Naive thymus-derived CD4-positive, alpha-beta T cell (primary cell): ENCODE results near the gene DAPK1. TPM values are rescaled to one million over a fixed set of nuclear protein-coding genes. Genes with fewer than 3 reads are reported as not detected.

Source experiments
- ATAC-seq: fragments of 150-1000 bp; cut with Tn5 transposase; 2 replicates; pipeline ENCODE4 v1.10.0; 2021; ENCODE audit warnings: mild to moderate bottlenecking, moderate library complexity
- CTCF ChIA-PET: fragments of 350-600 bp; sonication (Branson Sonifier 250); formaldehyde crosslinking; loops from one replicate; lab custom pipeline; 2021; ENCODE audit warnings: antibody characterized with exemption; lab: Charles Lee
- POLR2A ChIA-PET: fragments of 350-600 bp; sonication (Branson Sonifier 250); formaldehyde crosslinking; loops from one replicate; lab custom pipeline; 2021; ENCODE audit warnings: antibody characterized with exemption, inconsistent platforms; lab: Charles Lee
- DNase-seq, 9 donors: peaks; one replicate each; pipeline versions ENCODE4 v3.0.0 to v3.0.0-alpha.2; 2020 to 2022; ENCODE audit warnings: mixed read lengths in 1 of 9
- H3K27ac ChIP-seq: one replicate; pipeline ENCODE4 v1.7.0; 2013; ENCODE audit warnings: mild to moderate bottlenecking, low read depth, low read length, moderate library complexity
- H3K27me3 ChIP-seq, 2 donors: one replicate each; pipeline ENCODE4 v1.7.0; 2013; ENCODE audit warnings: low read length in 2 of 2, mild to moderate bottlenecking in 2 of 2, moderate library complexity in 2 of 2; ENCODE audit not compliant: control insufficient read depth in 2 of 2, insufficient read depth in 2 of 2
- H3K36me3 ChIP-seq, 3 experiments: 1 replicate in 2 of 3; 2 replicates in 1 of 3; pipeline ENCODE4 v1.7.0; 2013; ENCODE audit warnings: low read length in 3 of 3, mild to moderate bottlenecking in 3 of 3, moderate library complexity in 1 of 3; ENCODE audit not compliant: insufficient read depth in 3 of 3, control insufficient read depth in 2 of 3
- H3K4me1 ChIP-seq, 2 donors: one replicate each; pipeline ENCODE4 v1.7.0; 2013; ENCODE audit warnings: low read length in 2 of 2, mild to moderate bottlenecking in 2 of 2, moderate library complexity in 1 of 2; ENCODE audit not compliant: control insufficient read depth in 2 of 2, insufficient read depth in 2 of 2
- H3K4me3 ChIP-seq: 2 replicates; pipeline ENCODE4 v1.7.0; 2013; ENCODE audit warnings: mild to moderate bottlenecking, low read length
- H3K9me3 ChIP-seq, 3 experiments: 1 replicate in 2 of 3; 2 replicates in 1 of 3; pipeline ENCODE4 v1.7.0; 2013; ENCODE audit warnings: low read length in 3 of 3; ENCODE audit not compliant: control insufficient read depth in 2 of 3
- H3K27ac Mint-ChIP-seq, 9 donors: one replicate each; pipeline ENCODE4 v1.8.0; 2020 to 2022; ENCODE audit warnings: mixed read lengths in 9 of 9, mild to moderate bottlenecking in 8 of 9, moderate library complexity in 5 of 9, inconsistent platforms in 2 of 9
- H3K27me3 Mint-ChIP-seq, 5 donors: one replicate each; pipeline ENCODE4 v1.8.0; 2021 to 2022; ENCODE audit warnings: mixed read lengths in 5 of 5, mild to moderate bottlenecking in 1 of 5
- H3K36me3 Mint-ChIP-seq, 5 donors: one replicate each; pipeline ENCODE4 v1.8.0; 2020 to 2022; ENCODE audit warnings: mixed read lengths in 5 of 5, mild to moderate bottlenecking in 3 of 5, inconsistent platforms in 1 of 5
- H3K4me1 Mint-ChIP-seq, 7 donors: one replicate each; pipeline ENCODE4 v1.8.0; 2020 to 2022; ENCODE audit warnings: mixed read lengths in 7 of 7, mild to moderate bottlenecking in 3 of 7, inconsistent platforms in 1 of 7
- H3K4me3 Mint-ChIP-seq, 10 donors: one replicate each; pipeline ENCODE4 v1.8.0; 2020 to 2022; ENCODE audit warnings: mild to moderate bottlenecking in 10 of 10, mixed read lengths in 10 of 10, moderate library complexity in 6 of 10, inconsistent platforms in 2 of 10
- H3K9me3 Mint-ChIP-seq, 11 donors: one replicate each; pipeline ENCODE4 v1.8.0; 2020 to 2022; ENCODE audit warnings: mixed read lengths in 11 of 11, mild to moderate bottlenecking in 4 of 11, inconsistent platforms in 1 of 11, moderate library complexity in 1 of 11
- intact Hi-C, 2 donors: fragments of 100-400 bp; cut with micrococcal nuclease; formaldehyde crosslinking; loops; one replicate each; pipeline ENCODE4 v1.15.1; 2023
- polyA plus RNA-seq, 2 donors: library from polyadenylated mRNA; unstranded; fragments of 300-500 nt; fragmentation: Illumina TruSeq; gene quantifications; one replicate each; pipeline ENCODE4 v1.2.3, GENCODE V29; 2021
- total RNA-seq, 6 experiments: library from RNA in 5 of 6; stranded (reverse) in 5 of 6; gene quantifications; 1 replicate in 5 of 6; 2 replicates in 1 of 6; pipeline ENCODE4 v1.2.3 and lab custom pipeline; 2021 to 2026

DAPK1 gene
- total and polyA plus RNA-seq, 7 experiments from 2014 or later = 0.20 to 44.8 (median 1.9) TPM

- peak; percentile 24 for ATAC-seq
- H3K4me1 Mint-ChIP-seq = peaks cover 5 to 9% (median 7%) of the 10 kb centered on the region in 7 donors
- no peaks in the 10 kb centered on the region for H3K9me3 ChIP-seq
Measured at GRCh38 chr9:87535817-87536539, 38.3 kb downstream of the DAPK1 start.

DNA sequence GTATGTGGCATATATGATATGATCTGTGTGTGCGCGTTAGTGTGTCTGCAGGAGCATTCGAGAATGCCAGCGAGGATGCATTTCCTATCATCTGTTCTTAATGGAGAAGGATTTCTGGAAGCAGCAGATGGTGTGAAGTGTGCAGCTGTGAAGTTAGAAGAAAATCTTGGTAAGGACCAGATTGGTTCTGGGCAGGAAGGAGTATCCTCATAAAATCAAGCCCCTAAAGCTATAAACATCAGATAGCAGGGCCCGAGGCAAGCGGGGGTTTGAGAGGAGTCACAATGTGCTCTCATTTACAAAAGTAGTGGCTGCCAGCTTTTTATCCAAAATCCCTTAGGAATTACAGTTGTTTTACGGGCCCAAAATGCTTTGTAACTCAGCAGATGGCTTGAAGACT is 40.0 kb downstream of the DAPK1 start:
- Histone ChIP-seq H3K4me1 (no peaks in the 10 kb centered on the region), H3K27me3 (no peaks in the 10 kb centered on the region), H3K36me3 (no peaks in the 10 kb centered on the region), H3K9me3 (no peaks in the 10 kb centered on the region), H3K4me3 (no peak overlapping the region), H3K27ac (no peak overlapping the region)
- Mint-ChIP-seq H3K27ac (no peak overlapping the region), H3K36me3 (no peaks in the 10 kb centered on the region), H3K9me3 (no peaks in the 10 kb centered on the region), H3K4me3 (no peak overlapping the region), H3K27me3 (peaks cover 0 to 6% (median 0%) of the 10 kb centered on the region in 5 donors), H3K4me1 (peaks cover 5 to 9% (median 7%) of the 10 kb centered on the region in 7 donors)
- DNase-seq (no peak), ATAC-seq (no peak)
- intact Hi-C loops = no loop called here
- ChIA-PET CTCF (interaction anchor here (0.6 kb wide), 1 partner anchor 19 kb away, joined by 7 read pairs; no protein-coding TSS in a partner anchor), POLR2A (no interaction called here)

More at GRCh38 chr9:87535817-87536539, 38.3 kb downstream of the DAPK1 start:
- H3K4me3 Mint-ChIP-seq = peak overlapping the region in 1 of 10 donors; percentile 15
- H3K9me3 Mint-ChIP-seq = no peaks in the 10 kb centered on the region
- CTCF ChIA-PET = no interaction called here
- POLR2A ChIA-PET = no interaction called here
- no peaks in the 10 kb centered on the region for H3K4me1 ChIP-seq
- intact Hi-C loops = no loop called here
- H3K27me3 Mint-ChIP-seq = peaks cover 0 to 3% (median 0%) of the 10 kb centered on the region in 5 donors
- no peaks in the 10 kb centered on the region for H3K27me3 ChIP-seq
- no peak overlapping the region for H3K27ac ChIP-seq
- H3K36me3 ChIP-seq = no peaks in the 10 kb centered on the region
- peak overlapping the region in 7 of 9 donors; percentile 22 to 74 (median 49) for H3K27ac Mint-ChIP-seq
- H3K4me3 ChIP-seq = no peak overlapping the region
- DNase-seq = peak in 1 of 9 donors; percentile 32
- H3K36me3 Mint-ChIP-seq = no peaks in the 10 kb centered on the region

- Mint-ChIP-seq H3K36me3 (no peaks in the 10 kb centered on the region), H3K4me1 (peaks cover 5 to 9% (median 7%) of the 10 kb centered on the region in 7 donors), H3K27me3 (peaks cover 0 to 6% (median 0%) of the 10 kb centered on the region in 5 donors), H3K27ac (no peak overlapping the region), H3K4me3 (no peak overlapping the region), H3K9me3 (peaks cover 0 to 1% (median 0%) of the 10 kb centered on the region in 11 donors)
- ATAC-seq (no peak), DNase-seq (no peak)
- H3K27me3 ChIP-seq = no peaks in the 10 kb centered on the region
- no peak overlapping the region for H3K4me3 ChIP-seq
- no peak overlapping the region for H3K27ac ChIP-seq
- H3K9me3 ChIP-seq = no peaks in the 10 kb centered on the region
- H3K36me3 ChIP-seq = no peaks in the 10 kb centered on the region
- ChIA-PET POLR2A (no interaction called here), CTCF (no interaction called here)
- intact Hi-C loops = no loop called here
- H3K4me1 ChIP-seq = no peaks in the 10 kb centered on the region
Measured at GRCh38 chr9:87540444-87541105, 42.9 kb downstream of the DAPK1 start.

GRCh38 chr9:87541663-87542062 is 44.0 kb downstream of the DAPK1 start:
- no peak for DNase-seq
- H3K27ac Mint-ChIP-seq = no peak overlapping the region
- Histone ChIP-seq H3K4me3 (no peak overlapping the region), H3K27me3 (no peaks in the 10 kb centered on the region), H3K27ac (no peak overlapping the region), H3K4me1 (no peaks in the 10 kb centered on the region), H3K36me3 (no peaks in the 10 kb centered on the region), H3K9me3 (no peaks in the 10 kb centered on the region)
- POLR2A ChIA-PET = no interaction called here
- peaks cover 0 to 6% (median 0%) of the 10 kb centered on the region in 5 donors for H3K27me3 Mint-ChIP-seq
- H3K36me3 Mint-ChIP-seq = no peaks in the 10 kb centered on the region
- peaks cover 0 to 1% (median 0%) of the 10 kb centered on the region in 11 donors for H3K9me3 Mint-ChIP-seq
- no peak overlapping the region for H3K4me3 Mint-ChIP-seq
- CTCF ChIA-PET = no interaction called here
- H3K4me1 Mint-ChIP-seq = peaks cover 0 to 6% (median 0%) of the 10 kb centered on the region in 7 donors
- no peak for ATAC-seq
- intact Hi-C loops = no loop called here

GRCh38 chr9:87542141-87542540 is 44.5 kb downstream of the DAPK1 start:
- no peaks in the 10 kb centered on the region for H3K36me3 ChIP-seq
- DNase-seq = no peak
- H3K9me3 ChIP-seq = no peaks in the 10 kb centered on the region
- Mint-ChIP-seq H3K27ac (no peak overlapping the region), H3K27me3 (peaks cover 0 to 6% (median 0%) of the 10 kb centered on the region in 5 donors), H3K4me1 (peaks cover 0 to 5% (median 0%) of the 10 kb centered on the region in 7 donors), H3K4me3 (no peak overlapping the region), H3K36me3 (no peaks in the 10 kb centered on the region), H3K9me3 (peaks cover 0 to 1% (median 0%) of the 10 kb centered on the region in 11 donors)
- CTCF ChIA-PET = no interaction called here
- no peaks in the 10 kb centered on the region for H3K4me1 ChIP-seq
- H3K27ac ChIP-seq = no peak overlapping the region
- H3K4me3 ChIP-seq = no peak overlapping the region
- ATAC-seq = no peak
- POLR2A ChIA-PET = no interaction called here
- no peaks in the 10 kb centered on the region for H3K27me3 ChIP-seq
- intact Hi-C loops = no loop called here

GRCh38 chr9:87543251-87543650 is 45.6 kb downstream of the DAPK1 start:
- peaks cover 0 to 2% (median 0%) of the 10 kb centered on the region in 11 donors for H3K9me3 Mint-ChIP-seq
- no peaks in the 10 kb centered on the region for H3K9me3 ChIP-seq
- DNase-seq (no peak), ATAC-seq (no peak)
- ChIA-PET POLR2A (no interaction called here), CTCF (no interaction called here)
- H3K4me3 Mint-ChIP-seq = no peak overlapping the region
- peaks cover 0 to 2% (median 0%) of the 10 kb centered on the region in 7 donors for H3K4me1 Mint-ChIP-seq
- no peaks in the 10 kb centered on the region for H3K4me1 ChIP-seq
- no peaks in the 10 kb centered on the region for H3K36me3 ChIP-seq
- H3K27me3 Mint-ChIP-seq = peaks cover 0 to 6% (median 0%) of the 10 kb centered on the region in 5 donors
- no peak overlapping the region for H3K4me3 ChIP-seq
- H3K27me3 ChIP-seq = no peaks in the 10 kb centered on the region
- no peak overlapping the region for H3K27ac Mint-ChIP-seq
- no peaks in the 10 kb centered on the region for H3K36me3 Mint-ChIP-seq
- intact Hi-C loops = no loop called here
- no peak overlapping the region for H3K27ac ChIP-seq
